GM19099 (cell line): ENCODE results near the gene TPBG.

Source experiments
- POLR2A ChIP-seq: IDR thresholded peaks from 3 replicates; pipeline ENCODE4 v1.6.1; 2011; ENCODE audit warnings: low read depth; ENCODE audit not compliant: insufficient read length; ENCODE audit errors: extremely low read depth

The TPBG gene

GRCh38 chr6:82364087-82365015 lies 734 bp downstream of the TPBG start:
- TF ChIP-seq POLR2A: no peak

DNA sequence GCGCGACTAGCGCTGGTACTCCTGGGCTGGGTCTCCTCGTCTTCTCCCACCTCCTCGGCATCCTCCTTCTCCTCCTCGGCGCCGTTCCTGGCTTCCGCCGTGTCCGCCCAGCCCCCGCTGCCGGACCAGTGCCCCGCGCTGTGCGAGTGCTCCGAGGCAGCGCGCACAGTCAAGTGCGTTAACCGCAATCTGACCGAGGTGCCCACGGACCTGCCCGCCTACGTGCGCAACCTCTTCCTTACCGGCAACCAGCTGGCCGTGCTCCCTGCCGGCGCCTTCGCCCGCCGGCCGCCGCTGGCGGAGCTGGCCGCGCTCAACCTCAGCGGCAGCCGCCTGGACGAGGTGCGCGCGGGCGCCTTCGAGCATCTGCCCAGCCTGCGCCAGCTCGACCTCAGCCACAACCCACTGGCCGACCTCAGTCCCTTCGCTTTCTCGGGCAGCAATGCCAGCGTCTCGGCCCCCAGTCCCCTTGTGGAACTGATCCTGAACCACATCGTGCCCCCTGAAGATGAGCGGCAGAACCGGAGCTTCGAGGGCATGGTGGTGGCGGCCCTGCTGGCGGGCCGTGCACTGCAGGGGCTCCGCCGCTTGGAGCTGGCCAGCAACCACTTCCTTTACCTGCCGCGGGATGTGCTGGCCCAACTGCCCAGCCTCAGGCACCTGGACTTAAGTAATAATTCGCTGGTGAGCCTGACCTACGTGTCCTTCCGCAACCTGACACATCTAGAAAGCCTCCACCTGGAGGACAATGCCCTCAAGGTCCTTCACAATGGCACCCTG lies 1.6 kb downstream of the TPBG start:
- no peak for TF ChIP-seq POLR2A

GRCh38 chr6:82367704-82368103 lies 4.1 kb downstream of the TPBG start:
- TF ChIP-seq POLR2A: no peak

DNA sequence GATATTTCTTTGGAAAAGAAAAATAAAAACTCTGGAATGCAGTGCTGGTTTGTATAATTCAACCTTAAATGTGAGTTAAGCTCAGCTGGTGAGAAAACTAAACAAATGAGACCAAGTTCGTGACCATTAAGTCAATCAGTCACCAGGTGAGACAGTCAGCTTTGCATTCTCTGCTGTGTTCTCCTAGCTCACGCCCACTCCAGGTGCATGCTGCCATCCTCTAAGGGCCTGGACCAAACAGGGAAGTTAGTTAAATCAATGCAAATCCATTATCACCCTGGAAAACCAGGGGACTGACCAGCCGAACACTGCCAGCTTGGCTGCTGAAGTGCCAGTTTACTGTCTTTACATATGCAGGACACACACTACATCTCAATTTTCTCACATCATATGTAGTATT lies 7.2 kb downstream of the TPBG start:
- TF ChIP-seq POLR2A: no peak

GRCh38 chr6:82371799-82372546 lies 8.4 kb downstream of the TPBG start:
- no peak for TF ChIP-seq POLR2A

DNA sequence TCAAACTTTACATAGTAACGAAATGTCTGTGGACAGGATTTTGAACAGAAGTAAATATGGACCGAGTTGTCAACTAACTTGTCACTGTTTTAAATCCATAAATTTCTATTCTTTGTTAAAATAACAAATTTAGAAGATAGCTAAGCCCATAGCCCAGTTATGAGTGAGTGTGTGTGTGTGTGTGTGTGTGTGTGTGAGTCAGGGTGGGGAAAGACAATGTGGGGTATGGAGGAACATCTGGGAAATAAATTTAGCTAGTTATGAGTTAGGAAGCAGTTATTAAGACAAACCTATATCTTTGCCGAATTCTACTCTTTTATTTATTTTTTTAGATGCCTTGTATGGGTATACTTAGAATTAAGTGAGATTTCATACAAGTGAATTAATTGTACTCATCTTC lies 9.0 kb downstream of the TPBG start:
- no peak for TF ChIP-seq POLR2A

- no peak for TF ChIP-seq POLR2A
Observed at GRCh38 chr6:82374516-82374915, 10.9 kb downstream of the TPBG start.

GRCh38 chr6:82376636-82377035 lies 13.0 kb downstream of the TPBG start:
- TF ChIP-seq POLR2A: no peak

DNA sequence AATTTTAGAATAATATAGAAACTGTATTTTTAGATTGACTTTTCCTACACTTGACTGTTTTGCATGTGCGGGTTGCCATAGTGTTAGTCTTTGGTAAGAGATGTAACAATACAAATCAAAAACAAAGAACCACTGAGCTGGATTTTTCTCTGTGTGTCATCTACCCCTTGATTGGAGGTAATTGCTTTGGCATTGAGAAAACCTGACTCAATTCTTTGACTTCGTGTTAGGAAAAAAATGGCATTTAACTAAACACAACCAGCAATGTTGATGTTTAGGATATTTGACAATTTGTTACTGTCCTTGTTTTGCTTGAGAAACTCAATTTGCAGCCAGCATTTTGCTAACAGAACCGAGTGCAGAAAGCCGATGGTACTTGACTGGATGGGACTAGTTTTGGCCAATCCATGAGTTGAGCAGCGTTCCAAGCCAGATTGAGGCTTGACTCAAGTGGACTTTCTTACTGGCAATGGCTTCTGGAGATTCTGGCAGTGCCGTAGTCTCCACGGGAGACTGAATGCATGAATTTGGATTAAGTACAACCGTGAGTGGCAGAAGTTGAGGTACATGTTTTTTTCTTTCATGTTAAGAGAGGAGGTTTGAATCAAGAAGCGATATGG lies 17.1 kb downstream of the TPBG start:
- no peak for TF ChIP-seq POLR2A

GRCh38 chr6:82381278-82381677 lies 17.7 kb downstream of the TPBG start:
- no peak for TF ChIP-seq POLR2A

- no peak for TF ChIP-seq POLR2A
Observed at GRCh38 chr6:82385102-82385501, 21.5 kb downstream of the TPBG start.

GRCh38 chr6:82385546-82385945 lies 21.9 kb downstream of the TPBG start:
- no peak for TF ChIP-seq POLR2A

DNA sequence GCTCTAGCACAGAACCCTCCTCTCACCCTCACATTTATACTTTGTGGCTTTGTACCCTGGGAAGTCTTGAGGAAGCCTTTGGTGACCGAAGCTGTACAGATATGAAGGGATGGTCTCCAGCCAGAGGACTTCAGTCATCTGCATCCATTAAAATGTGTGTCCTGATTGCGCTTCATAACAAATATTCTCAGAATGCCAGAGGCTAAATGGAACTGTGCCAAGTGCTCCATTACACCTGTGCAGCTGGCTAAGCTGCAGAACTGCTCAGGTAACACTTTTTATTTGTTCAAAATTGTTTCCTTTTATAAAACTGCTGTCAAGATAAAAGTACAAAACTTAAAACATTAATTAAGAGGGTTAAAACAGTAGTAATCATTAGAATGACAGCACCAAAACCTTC lies 22.3 kb downstream of the TPBG start:
- no peak for TF ChIP-seq POLR2A

GRCh38 chr6:82396964-82397751 lies 33.5 kb downstream of the TPBG start:
- TF ChIP-seq POLR2A: no peak

- no peak for TF ChIP-seq POLR2A
Observed at GRCh38 chr6:82397962-82398692, 34.5 kb downstream of the TPBG start.
